Measurements from ENCODE around the gene CLIP3.
A peak's percentile ranks its signal among the peaks of the same experiment; 100 is the strongest.

Gene CLIP3

GRCh38 chr19:35977446-35978222 is 55.0 kb downstream of the CLIP3 start:
- peak; percentile 69 for DNase-seq (ENCODE audit: low spot score)

- peak; percentile 32 for DNase-seq (ENCODE audit: low spot score)
Measured at GRCh38 chr19:35975608-35976214, 57.0 kb downstream of the CLIP3 start.

GRCh38 chr19:35973487-35973886 is 59.2 kb downstream of the CLIP3 start:
- DNase-seq (ENCODE audit: low spot score): no peak

- no peak for DNase-seq (ENCODE audit: low spot score)
Measured at GRCh38 chr19:35966771-35967170, 65.9 kb downstream of the CLIP3 start.
